Keratinocyte (primary cell): ENCODE measurements around the gene CCDC102A. TPM values are rescaled to one million over a fixed set of nuclear protein-coding genes. Genes with fewer than 3 reads are reported as not detected.

ENCODE experiments used
- DNase-seq: peaks from one replicate; pipeline ENCODE4 v3.0.0-alpha.2; 2011; ENCODE audit warnings: low read depth, missing footprints, low spot score
- FAIRE-seq: peaks from 2 replicates; lab custom pipeline; 2011; peaks lifted over from hg19 to GRCh38; lab: Jason Lieb, UNC
- H2AFZ ChIP-seq: 2 replicates; pipeline ENCODE4 v1.6.0; 2012; ENCODE audit warnings: low read length, control low read depth, inconsistent platforms; ENCODE audit not compliant: control insufficient read depth
- H3K27ac ChIP-seq: 2 replicates; pipeline ENCODE4 v1.5.1; 2011; ENCODE audit warnings: low read length; ENCODE audit not compliant: control insufficient read depth, insufficient read depth
- H3K27me3 ChIP-seq: 3 replicates; pipeline ENCODE4 v1.6.0; 2011; ENCODE audit warnings: low read length; ENCODE audit not compliant: control insufficient read depth, insufficient read depth; ENCODE audit errors: extremely low read depth
- H3K36me3 ChIP-seq, 2 experiments: 2 replicates in 1 of 2; 3 replicates in 1 of 2; pipeline ENCODE4 v1.5.1; 2011; ENCODE audit warnings: low read length in 2 of 2, mild to moderate bottlenecking in 1 of 2; ENCODE audit not compliant: control insufficient read depth in 2 of 2, insufficient read depth in 2 of 2; ENCODE audit errors: extremely low read depth in 1 of 2
- H3K4me1 ChIP-seq: 3 replicates; pipeline ENCODE4 v1.5.1; 2011; ENCODE audit warnings: low read length; ENCODE audit not compliant: control insufficient read depth, insufficient read depth; ENCODE audit errors: extremely low read depth
- H3K4me2 ChIP-seq: 3 replicates; pipeline ENCODE4 v1.6.0; 2011; ENCODE audit warnings: low read depth, low read length; ENCODE audit not compliant: control insufficient read depth, insufficient read depth; ENCODE audit errors: extremely low read depth
- H3K4me3 ChIP-seq, 3 experiments: fragments of 200-600 bp in 1 of 3; sonication (generic) in 1 of 3; 2 replicates in 2 of 3; 3 replicates in 1 of 3; pipeline ENCODE4 v1.5.1; 2011 to 2016; ENCODE audit warnings: low read length in 3 of 3, mild to moderate bottlenecking in 3 of 3, control low read depth in 2 of 3, inconsistent platforms in 1 of 3, low read depth in 1 of 3, mixed read lengths in 1 of 3, mixed run types in 1 of 3, moderate library complexity in 1 of 3; ENCODE audit not compliant: control insufficient read depth in 2 of 3, insufficient read depth in 2 of 3; ENCODE audit errors: extremely low read depth in 1 of 3
- H3K79me2 ChIP-seq: 2 replicates; pipeline ENCODE4 v1.6.0; 2012; ENCODE audit warnings: low read length; ENCODE audit not compliant: control insufficient read depth, insufficient read depth
- H3K9ac ChIP-seq: 3 replicates; pipeline ENCODE4 v1.6.0; 2011; ENCODE audit warnings: low read length; ENCODE audit not compliant: control insufficient read depth, insufficient read depth; ENCODE audit errors: extremely low read depth
- H3K9me1 ChIP-seq: 3 replicates; pipeline ENCODE4 v1.6.0; 2011; ENCODE audit warnings: low read length; ENCODE audit not compliant: control insufficient read depth, insufficient read depth; ENCODE audit errors: extremely low read depth
- H3K9me3 ChIP-seq: 2 replicates; pipeline ENCODE4 v1.5.1; 2012; ENCODE audit warnings: low read depth, low read length; ENCODE audit not compliant: control insufficient read depth
- H4K20me1 ChIP-seq: 3 replicates; pipeline ENCODE4 v1.6.0; 2011; ENCODE audit warnings: low read length; ENCODE audit not compliant: control insufficient read depth, insufficient read depth; ENCODE audit errors: extremely low read depth
- EZH2 ChIP-seq: IDR thresholded peaks from one replicate; pipeline ENCODE4 v1.6.1; 2012; ENCODE audit warnings: inconsistent platforms, mild to moderate bottlenecking, low read length, moderate library complexity
- dilution Hi-C: fragments of 300-500 bp; cut with MboI; formaldehyde crosslinking; loops from one replicate; pipeline ENCODE4 v1.7.0; 2020; ENCODE audit warnings: low sequenced_read_pairs; ENCODE audit not compliant: extremely low pct_ligation_motif_present
- polyA plus RNA-seq, 5 experiments: library from polyadenylated mRNA; depleted of rRNA in 3 of 5; stranded (reverse) in 3 of 5; stranded (forward) in 1 of 5; unstranded in 1 of 5; fragments of >200 nt; gene quantifications; 1 replicate in 1 of 5; 2 replicates in 3 of 5; 3 replicates in 1 of 5; pipeline versions ENCODE4 v1.2.1 to v1.2.3, GENCODE V29; 2011 to 2012; ENCODE audit warnings: missing spikeins in 2 of 5, low read depth in 1 of 5, low replicate concordance in 1 of 5
- TF ChIP-seq, protein P1 (sequence below), 3 experiments: IDR thresholded peaks in 1 of 3; conservative IDR thresholded peaks in 1 of 3; optimal IDR thresholded peaks in 1 of 3; 2 replicates in 2 of 3; 3 replicates in 1 of 3; pipeline versions ENCODE3 to v1.5.1; 2011; ENCODE audit warnings: low read length in 3 of 3, mild to moderate bottlenecking in 3 of 3, moderate library complexity in 2 of 3, control low read depth in 1 of 3, inconsistent platforms in 1 of 3; ENCODE audit not compliant: insufficient read depth in 2 of 3; ENCODE audit errors: extremely low read depth in 1 of 3

CCDC102A gene
- polyA plus RNA-seq, 1 donor (not counting 4 experiments of a cell fraction or from before 2014, with no cell fraction given) = 2.2 TPM

DNA sequence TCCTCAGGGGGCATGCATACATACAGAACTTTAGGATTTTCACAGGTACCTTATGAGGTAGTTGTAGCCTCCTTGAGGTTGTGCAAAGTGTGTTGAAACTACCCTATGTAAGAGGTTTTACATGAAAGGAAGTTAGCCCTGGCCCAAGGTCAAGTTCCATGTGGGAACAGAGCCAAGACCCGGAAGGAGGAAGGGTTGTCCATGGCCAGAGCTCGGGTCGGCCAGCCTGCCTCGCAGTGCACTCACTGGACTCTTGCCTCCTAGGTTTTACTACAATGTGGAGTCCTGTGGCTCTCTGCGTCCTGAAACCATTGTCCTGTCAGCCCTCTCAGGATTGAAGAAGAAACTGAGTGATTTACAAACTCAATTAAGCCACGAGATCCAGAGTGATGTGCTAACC, 65.7 kb downstream of the CCDC102A start:
- Histone ChIP-seq H3K9ac (no peak overlapping the region), H3K4me1 (no peaks in the 10 kb centered on the region), H3K4me3 (no peak overlapping the region), H4K20me1 (no peaks in the 10 kb centered on the region), H3K9me1 (no peaks in the 10 kb centered on the region), H2AFZ (no peak overlapping the region), H3K27me3 (no peaks in the 10 kb centered on the region), H3K9me3 (no peaks in the 10 kb centered on the region), H3K4me2 (no peak overlapping the region), H3K27ac (no peak overlapping the region), H3K79me2 (no peaks in the 10 kb centered on the region), H3K36me3 (peaks cover 39 to 42% of the 10 kb centered on the region in 2 experiments)
- dilution Hi-C loops = no loop called here
- DNase-seq (no peak), FAIRE-seq (no peak)
- TF ChIP-seq EZH2 = no peak
- TF ChIP-seq, protein P1, sequence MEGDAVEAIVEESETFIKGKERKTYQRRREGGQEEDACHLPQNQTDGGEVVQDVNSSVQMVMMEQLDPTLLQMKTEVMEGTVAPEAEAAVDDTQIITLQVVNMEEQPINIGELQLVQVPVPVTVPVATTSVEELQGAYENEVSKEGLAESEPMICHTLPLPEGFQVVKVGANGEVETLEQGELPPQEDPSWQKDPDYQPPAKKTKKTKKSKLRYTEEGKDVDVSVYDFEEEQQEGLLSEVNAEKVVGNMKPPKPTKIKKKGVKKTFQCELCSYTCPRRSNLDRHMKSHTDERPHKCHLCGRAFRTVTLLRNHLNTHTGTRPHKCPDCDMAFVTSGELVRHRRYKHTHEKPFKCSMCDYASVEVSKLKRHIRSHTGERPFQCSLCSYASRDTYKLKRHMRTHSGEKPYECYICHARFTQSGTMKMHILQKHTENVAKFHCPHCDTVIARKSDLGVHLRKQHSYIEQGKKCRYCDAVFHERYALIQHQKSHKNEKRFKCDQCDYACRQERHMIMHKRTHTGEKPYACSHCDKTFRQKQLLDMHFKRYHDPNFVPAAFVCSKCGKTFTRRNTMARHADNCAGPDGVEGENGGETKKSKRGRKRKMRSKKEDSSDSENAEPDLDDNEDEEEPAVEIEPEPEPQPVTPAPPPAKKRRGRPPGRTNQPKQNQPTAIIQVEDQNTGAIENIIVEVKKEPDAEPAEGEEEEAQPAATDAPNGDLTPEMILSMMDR (optimal IDR thresholded peaks at IDR 0.05 in 1 of 3, IDR thresholded peaks at IDR 0.05 in 1 of 3, conservative IDR thresholded peaks at IDR 0.05 in 1 of 3; ENCODE audit: extremely low read depth in 1 of 3, insufficient read depth in 2 of 3, low read length in 3 of 3) = no peak

DNA sequence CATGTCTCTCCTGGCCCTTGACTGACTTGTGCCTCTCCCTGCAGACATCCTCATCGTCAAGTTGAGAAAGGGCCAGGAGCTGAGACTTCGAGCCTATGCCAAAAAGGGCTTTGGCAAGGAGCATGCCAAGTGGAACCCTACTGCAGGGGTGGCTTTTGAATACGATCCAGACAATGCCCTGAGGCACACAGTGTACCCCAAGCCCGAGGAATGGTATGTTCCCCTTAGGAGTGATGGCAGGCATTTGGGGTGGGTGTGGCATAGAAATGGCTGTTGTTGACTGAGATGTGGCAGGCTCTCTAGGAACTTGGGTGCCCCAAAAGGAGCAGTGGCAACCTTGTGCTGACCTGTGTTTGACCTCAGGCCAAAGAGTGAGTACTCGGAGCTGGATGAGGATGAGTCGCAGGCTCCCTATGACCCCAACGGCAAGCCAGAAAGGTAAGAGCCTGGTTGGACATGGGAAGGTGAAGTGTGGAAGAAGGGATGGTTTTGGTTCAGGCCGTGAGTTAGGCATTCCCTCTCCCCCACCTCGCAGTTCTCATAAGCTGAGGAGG, 66.4 kb downstream of the CCDC102A start:
- H4K20me1 ChIP-seq = no peaks in the 10 kb centered on the region
- peaks cover 2% of the 10 kb centered on the region for H3K79me2 ChIP-seq
- no peak overlapping the region for H3K4me2 ChIP-seq
- no peaks in the 10 kb centered on the region for H3K27me3 ChIP-seq
- H3K27ac ChIP-seq = no peak overlapping the region
- no peaks in the 10 kb centered on the region for H3K9me1 ChIP-seq
- H3K36me3 ChIP-seq = peaks cover 41 to 45% of the 10 kb centered on the region in 2 experiments
- FAIRE-seq (no peak), DNase-seq (no peak)
- H3K4me1 ChIP-seq = no peaks in the 10 kb centered on the region
- no peak for TF ChIP-seq EZH2
- TF ChIP-seq, protein P1 (optimal IDR thresholded peaks at IDR 0.05 in 1 of 3, IDR thresholded peaks at IDR 0.05 in 1 of 3, conservative IDR thresholded peaks at IDR 0.05 in 1 of 3; ENCODE audit: extremely low read depth in 1 of 3, insufficient read depth in 2 of 3, low read length in 3 of 3) = no peak
- H3K9ac ChIP-seq = no peak overlapping the region
- no peak overlapping the region for H3K4me3 ChIP-seq
- dilution Hi-C loops = no loop called here
- H2AFZ ChIP-seq = no peak overlapping the region
- no peaks in the 10 kb centered on the region for H3K9me3 ChIP-seq
